ENCODE results near the gene MBIP. TPM values are rescaled to one million over a fixed set of nuclear protein-coding genes. Genes with fewer than 3 reads are reported as not detected.

Gene MBIP
- total RNA-seq, 3 donors from 2014 or later (not counting 1 experiment from before 2014, with no cell fraction given) = 26.1 to 41.9 (median 40.1) TPM

GRCh38 chr14:36302823-36303222 is 17.6 kb downstream of the MBIP start:
- Histone ChIP-seq H3K4me3 (ENCODE audit: low read length) (no peak overlapping the region), H3K27me3 (ENCODE audit: control insufficient read depth, insufficient read depth, low read length) (no peaks in the 10 kb centered on the region), H3K36me3 (ENCODE audit: control insufficient read depth, insufficient read depth, low read length) (peaks cover 36% of the 10 kb centered on the region), H3K9me3 (ENCODE audit: control insufficient read depth, insufficient read depth, low read length) (no peaks in the 10 kb centered on the region), H3K4me1 (ENCODE audit: control insufficient read depth, insufficient read depth, low read length) (no peaks in the 10 kb centered on the region), H3K27ac (ENCODE audit: low read length) (no peak overlapping the region)
- ATAC-seq = no peak
- H3K4me1 Mint-ChIP-seq = no peaks in the 10 kb centered on the region
- TF ChIP-seq CTCF (IDR thresholded peaks at IDR 0.05) = no peak
- WGBS (ENCODE audit: insufficient coverage) = 94% methylated on average over 2 of the region's 2 CpGs
- intact Hi-C loops (cut with micrococcal nuclease) = no loop called here
- DNase-seq = no peak
- H3K36me3 Mint-ChIP-seq = no peaks in the 10 kb centered on the region
- no peak overlapping the region for H3K27ac Mint-ChIP-seq
- H3K9me3 Mint-ChIP-seq = no peaks in the 10 kb centered on the region
- no peaks in the 10 kb centered on the region for H3K27me3 Mint-ChIP-seq (ENCODE audit: low read depth in 2 of 2)
- no peak overlapping the region for H3K4me3 Mint-ChIP-seq

- Mint-ChIP-seq H3K9me3 (no peaks in the 10 kb centered on the region), H3K4me1 (no peaks in the 10 kb centered on the region), H3K36me3 (peaks cover 8% of the 10 kb centered on the region), H3K4me3 (no peak overlapping the region), H3K27ac (no peak overlapping the region), H3K27me3 (ENCODE audit: low read depth in 2 of 2) (no peaks in the 10 kb centered on the region)
- TF ChIP-seq CTCF (IDR thresholded peaks at IDR 0.05) = no peak
- Histone ChIP-seq H3K9me3 (ENCODE audit: control insufficient read depth, insufficient read depth, low read length) (no peaks in the 10 kb centered on the region), H3K36me3 (ENCODE audit: control insufficient read depth, insufficient read depth, low read length) (peaks cover 39% of the 10 kb centered on the region), H3K4me3 (ENCODE audit: low read length) (no peak overlapping the region), H3K27ac (ENCODE audit: low read length) (no peak overlapping the region), H3K4me1 (ENCODE audit: control insufficient read depth, insufficient read depth, low read length) (no peaks in the 10 kb centered on the region), H3K27me3 (ENCODE audit: control insufficient read depth, insufficient read depth, low read length) (no peaks in the 10 kb centered on the region)
- ATAC-seq = no peak
- no peak for DNase-seq
- intact Hi-C loops (cut with micrococcal nuclease) = no loop called here
- WGBS (ENCODE audit: insufficient coverage) = 100% methylated on average over 2 of the region's 3 CpGs
Measured at GRCh38 chr14:36301159-36301558, 19.3 kb downstream of the MBIP start.

GRCh38 chr14:36300337-36300736 is 20.1 kb downstream of the MBIP start:
- intact Hi-C loops (cut with micrococcal nuclease) = no loop called here
- no peaks in the 10 kb centered on the region for H3K4me1 Mint-ChIP-seq
- Histone ChIP-seq H3K9me3 (ENCODE audit: control insufficient read depth, insufficient read depth, low read length) (no peaks in the 10 kb centered on the region), H3K36me3 (ENCODE audit: control insufficient read depth, insufficient read depth, low read length) (peaks cover 33% of the 10 kb centered on the region), H3K4me3 (ENCODE audit: low read length) (no peak overlapping the region), H3K4me1 (ENCODE audit: control insufficient read depth, insufficient read depth, low read length) (no peaks in the 10 kb centered on the region), H3K27me3 (ENCODE audit: control insufficient read depth, insufficient read depth, low read length) (no peaks in the 10 kb centered on the region), H3K27ac (ENCODE audit: low read length) (no peak overlapping the region)
- DNase-seq (no peak), ATAC-seq (no peak)
- no peak for TF ChIP-seq CTCF (IDR thresholded peaks at IDR 0.05)
- H3K27ac Mint-ChIP-seq = no peak overlapping the region
- H3K9me3 Mint-ChIP-seq = no peaks in the 10 kb centered on the region
- H3K27me3 Mint-ChIP-seq (ENCODE audit: low read depth in 2 of 2) = no peaks in the 10 kb centered on the region
- H3K4me3 Mint-ChIP-seq = no peak overlapping the region
- peaks cover 8% of the 10 kb centered on the region for H3K36me3 Mint-ChIP-seq

All from natural killer cell (primary cell).